ENCODE results near the gene COL4A2.

COL4A2 gene

GRCh38 chr13:110323172-110323891 is 16.2 kb downstream of the COL4A2 start:
- no peak for DNase-seq (ENCODE audit: low spot score)

GRCh38 chr13:110324026-110324749 is 17.1 kb downstream of the COL4A2 start:
- DNase-seq (ENCODE audit: low spot score) = no peak

- no peak for DNase-seq (ENCODE audit: low spot score)
These were observed 19.3 kb downstream of the COL4A2 start for GRCh38 chr13:110326263-110326904.

- no peak for DNase-seq (ENCODE audit: low spot score)
These were observed 20.1 kb downstream of the COL4A2 start for GRCh38 chr13:110327051-110327721.

GRCh38 chr13:110328573-110328972 is 21.5 kb downstream of the COL4A2 start:
- DNase-seq (ENCODE audit: low spot score) = no peak

GRCh38 chr13:110329258-110329657 is 22.2 kb downstream of the COL4A2 start:
- no peak for DNase-seq (ENCODE audit: low spot score)

- DNase-seq (ENCODE audit: low spot score) = no peak
These were observed 22.8 kb downstream of the COL4A2 start for GRCh38 chr13:110329798-110330461.

- DNase-seq (ENCODE audit: low spot score) = no peak
These were observed 23.5 kb downstream of the COL4A2 start for GRCh38 chr13:110330491-110331011.

- DNase-seq (ENCODE audit: low spot score) = no peak
These were observed 24.3 kb downstream of the COL4A2 start for GRCh38 chr13:110331362-110331761.

- no peak for DNase-seq (ENCODE audit: low spot score)
These were observed 25.7 kb downstream of the COL4A2 start for GRCh38 chr13:110332750-110333149.

- no peak for DNase-seq (ENCODE audit: low spot score)
These were observed 26.8 kb downstream of the COL4A2 start for GRCh38 chr13:110333837-110334236.

- DNase-seq (ENCODE audit: low spot score) = no peak
These were observed 27.2 kb downstream of the COL4A2 start for GRCh38 chr13:110334256-110334655.

GRCh38 chr13:110334841-110335490 is 27.9 kb downstream of the COL4A2 start:
- no peak for DNase-seq (ENCODE audit: low spot score)

GRCh38 chr13:110336108-110336507 is 29.0 kb downstream of the COL4A2 start:
- DNase-seq (ENCODE audit: low spot score) = no peak

- no peak for DNase-seq (ENCODE audit: low spot score)
These were observed 29.6 kb downstream of the COL4A2 start for GRCh38 chr13:110336681-110337080.

- no peak for DNase-seq (ENCODE audit: low spot score)
These were observed 30.2 kb downstream of the COL4A2 start for GRCh38 chr13:110337247-110337646.

GRCh38 chr13:110338441-110339101 is 31.5 kb downstream of the COL4A2 start:
- DNase-seq (ENCODE audit: low spot score) = peak; percentile 40

GRCh38 chr13:110339263-110339662 is 32.2 kb downstream of the COL4A2 start:
- no peak for DNase-seq (ENCODE audit: low spot score)

GRCh38 chr13:110339975-110340550 is 33.0 kb downstream of the COL4A2 start:
- DNase-seq (ENCODE audit: low spot score) = no peak

GRCh38 chr13:110340812-110341444 is 33.8 kb downstream of the COL4A2 start:
- peak; percentile 24 for DNase-seq (ENCODE audit: low spot score)
